Astrocyte (in vitro differentiated cells and primary cell): Measurements from ENCODE around the gene ANKRD44. TPM values are rescaled to one million over a fixed set of nuclear protein-coding genes. Genes with fewer than 3 reads are reported as not detected.

Experiments
- DNase-seq: peaks from one replicate; pipeline ENCODE4 v3.0.0-alpha.2; 2010; ENCODE audit warnings: low read depth
- FAIRE-seq: peaks from 2 replicates; lab custom pipeline; 2011; peaks lifted over from hg19 to GRCh38; lab: Jason Lieb, UNC
- H2AFZ ChIP-seq: 2 replicates; pipeline ENCODE4 v1.6.0; 2012; ENCODE audit warnings: low read depth, low read length, inconsistent platforms
- H3K27ac ChIP-seq: 2 replicates; pipeline ENCODE4 v1.5.1; 2011; ENCODE audit warnings: low read depth, low read length, inconsistent platforms
- H3K27me3 ChIP-seq: 2 replicates; pipeline ENCODE4 v1.6.0; 2011; ENCODE audit warnings: low read length, inconsistent platforms; ENCODE audit not compliant: insufficient read depth
- H3K36me3 ChIP-seq: 2 replicates; pipeline ENCODE4 v1.5.1; 2011; ENCODE audit warnings: low read length, inconsistent platforms; ENCODE audit not compliant: insufficient read depth
- H3K4me1 ChIP-seq: 2 replicates; pipeline ENCODE4 v1.5.1; 2011; ENCODE audit warnings: low read length, inconsistent platforms; ENCODE audit not compliant: insufficient read depth
- H3K4me2 ChIP-seq: 2 replicates; pipeline ENCODE4 v1.6.0; 2012; ENCODE audit warnings: low read length, inconsistent platforms
- H3K4me3 ChIP-seq: 2 replicates; pipeline ENCODE4 v1.5.1; 2011; ENCODE audit warnings: low read depth, mild to moderate bottlenecking, low read length, inconsistent platforms; ENCODE audit not compliant: insufficient read depth
- H3K79me2 ChIP-seq: 2 replicates; pipeline ENCODE4 v1.6.0; 2012; ENCODE audit warnings: mild to moderate bottlenecking, low read length, inconsistent platforms; ENCODE audit not compliant: insufficient read depth
- H3K9ac ChIP-seq: 2 replicates; pipeline ENCODE4 v1.6.0; 2012; ENCODE audit warnings: mild to moderate bottlenecking, low read length, inconsistent platforms
- H3K9me3 ChIP-seq: 2 replicates; pipeline ENCODE4 v1.5.1; 2012; ENCODE audit warnings: low read depth, mild to moderate bottlenecking, low read length, inconsistent platforms; ENCODE audit not compliant: insufficient read depth
- H4K20me1 ChIP-seq: 2 replicates; pipeline ENCODE4 v1.6.0; 2012; ENCODE audit warnings: low read length, inconsistent platforms; ENCODE audit not compliant: insufficient read depth
- H3K27ac Mint-ChIP-seq: one replicate; pipeline ENCODE4 v1.8.0; 2021; ENCODE audit warnings: mild to moderate bottlenecking, mixed read lengths; ENCODE audit not compliant: unreplicated experiment
- H3K27me3 Mint-ChIP-seq: one replicate; pipeline ENCODE4 v1.8.0; 2021; ENCODE audit warnings: low read depth, mixed read lengths; ENCODE audit not compliant: unreplicated experiment
- H3K36me3 Mint-ChIP-seq: one replicate; pipeline ENCODE4 v1.8.0; 2021; ENCODE audit warnings: low read depth, mixed read lengths; ENCODE audit not compliant: unreplicated experiment
- H3K4me1 Mint-ChIP-seq: one replicate; pipeline ENCODE4 v1.8.0; 2021; ENCODE audit warnings: low read depth, mixed read lengths; ENCODE audit not compliant: unreplicated experiment
- H3K4me3 Mint-ChIP-seq: one replicate; pipeline ENCODE4 v1.8.0; 2021; ENCODE audit warnings: mild to moderate bottlenecking, moderate library complexity, mixed read lengths; ENCODE audit not compliant: unreplicated experiment
- H3K9me3 Mint-ChIP-seq: one replicate; pipeline ENCODE4 v1.8.0; 2021; ENCODE audit warnings: mild to moderate bottlenecking, mixed read lengths; ENCODE audit not compliant: unreplicated experiment
- EZH2 ChIP-seq: IDR thresholded peaks from 2 replicates; pipeline ENCODE4 v1.6.1; 2012; ENCODE audit warnings: mild to moderate bottlenecking, low read length, inconsistent platforms; ENCODE audit not compliant: insufficient read depth
- total RNA-seq: library from RNA; stranded (reverse); gene quantifications from 2 replicates; pipeline ENCODE4 v1.2.1, GENCODE V29; 2021
- TF ChIP-seq, protein P1 (sequence below): IDR thresholded peaks from 2 replicates; pipeline ENCODE4 v1.5.1; 2011; ENCODE audit warnings: low read depth, mild to moderate bottlenecking, inconsistent platforms, low read length, moderate library complexity; ENCODE audit not compliant: insufficient read depth

ANKRD44 gene
- total RNA-seq, 1 donor from 2014 or later, result 7.2 TPM

DNA sequence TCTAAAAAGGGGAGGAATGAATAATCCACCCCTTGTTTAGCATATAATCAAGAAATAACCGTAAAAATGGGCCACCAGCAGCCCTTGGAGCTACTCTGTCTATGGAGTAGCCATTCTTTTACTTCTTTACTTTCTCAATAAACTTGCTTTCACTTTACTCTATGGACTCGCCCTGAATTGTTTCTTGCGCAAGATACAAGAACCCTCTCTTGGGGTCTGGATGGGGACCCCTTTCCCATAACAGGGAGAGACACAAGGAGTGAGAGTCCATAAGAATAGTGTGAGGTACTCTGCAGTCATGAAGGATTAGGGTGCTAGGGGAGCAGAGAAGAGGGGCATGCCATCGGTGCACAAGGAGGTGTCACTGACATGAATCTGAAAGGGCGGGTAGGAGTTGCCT lies 224.9 kb downstream of the ANKRD44 start:
- FAIRE-seq, result no peak
- no peak overlapping the region for H3K27ac ChIP-seq
- H3K79me2 ChIP-seq, result no peaks in the 10 kb centered on the region
- H3K9me3 ChIP-seq, result no peaks in the 10 kb centered on the region
- no peak overlapping the region for H3K27ac Mint-ChIP-seq
- no peaks in the 10 kb centered on the region for H3K27me3 Mint-ChIP-seq
- H3K4me2 ChIP-seq, result no peak overlapping the region
- no peaks in the 10 kb centered on the region for H3K36me3 Mint-ChIP-seq
- H3K9ac ChIP-seq, result no peak overlapping the region
- no peaks in the 10 kb centered on the region for H4K20me1 ChIP-seq
- TF ChIP-seq, protein P1, sequence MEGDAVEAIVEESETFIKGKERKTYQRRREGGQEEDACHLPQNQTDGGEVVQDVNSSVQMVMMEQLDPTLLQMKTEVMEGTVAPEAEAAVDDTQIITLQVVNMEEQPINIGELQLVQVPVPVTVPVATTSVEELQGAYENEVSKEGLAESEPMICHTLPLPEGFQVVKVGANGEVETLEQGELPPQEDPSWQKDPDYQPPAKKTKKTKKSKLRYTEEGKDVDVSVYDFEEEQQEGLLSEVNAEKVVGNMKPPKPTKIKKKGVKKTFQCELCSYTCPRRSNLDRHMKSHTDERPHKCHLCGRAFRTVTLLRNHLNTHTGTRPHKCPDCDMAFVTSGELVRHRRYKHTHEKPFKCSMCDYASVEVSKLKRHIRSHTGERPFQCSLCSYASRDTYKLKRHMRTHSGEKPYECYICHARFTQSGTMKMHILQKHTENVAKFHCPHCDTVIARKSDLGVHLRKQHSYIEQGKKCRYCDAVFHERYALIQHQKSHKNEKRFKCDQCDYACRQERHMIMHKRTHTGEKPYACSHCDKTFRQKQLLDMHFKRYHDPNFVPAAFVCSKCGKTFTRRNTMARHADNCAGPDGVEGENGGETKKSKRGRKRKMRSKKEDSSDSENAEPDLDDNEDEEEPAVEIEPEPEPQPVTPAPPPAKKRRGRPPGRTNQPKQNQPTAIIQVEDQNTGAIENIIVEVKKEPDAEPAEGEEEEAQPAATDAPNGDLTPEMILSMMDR, result no peak
- TF ChIP-seq EZH2, result no peak
- peaks cover 10% of the 10 kb centered on the region for H3K4me1 Mint-ChIP-seq
- H3K9me3 Mint-ChIP-seq, result no peaks in the 10 kb centered on the region
- no peaks in the 10 kb centered on the region for H3K36me3 ChIP-seq
- no peak for DNase-seq
- H3K4me1 ChIP-seq, result peaks cover 5% of the 10 kb centered on the region
- no peak overlapping the region for H3K4me3 ChIP-seq
- H3K27me3 ChIP-seq, result no peaks in the 10 kb centered on the region
- H2AFZ ChIP-seq, result no peak overlapping the region
- no peak overlapping the region for H3K4me3 Mint-ChIP-seq

DNA sequence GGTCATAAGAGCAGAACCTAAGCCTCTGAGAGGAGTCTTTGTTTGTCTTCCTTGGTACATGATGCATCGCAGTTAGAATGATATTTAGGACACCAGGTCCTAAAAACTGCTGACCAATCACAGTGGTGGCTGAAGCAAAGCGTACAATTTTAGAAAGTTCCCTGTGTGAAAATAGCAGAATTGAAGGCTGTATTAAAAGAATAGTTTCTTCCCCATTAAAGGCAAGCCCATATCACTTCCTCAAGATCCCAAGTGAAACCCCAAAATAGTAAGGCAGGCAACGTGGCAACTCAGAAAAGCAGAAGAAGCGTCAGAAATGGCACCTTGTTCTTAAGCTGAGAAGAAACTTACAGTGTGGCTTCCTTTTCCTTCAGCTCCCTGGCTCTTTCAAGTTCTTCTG lies 229.3 kb downstream of the ANKRD44 start:
- Mint-ChIP-seq H3K4me1 (peaks cover 2% of the 10 kb centered on the region), H3K27me3 (no peaks in the 10 kb centered on the region), H3K27ac (no peak overlapping the region), H3K9me3 (peaks cover 2% of the 10 kb centered on the region), H3K36me3 (no peaks in the 10 kb centered on the region), H3K4me3 (no peak overlapping the region)
- no peak overlapping the region for H3K27ac ChIP-seq
- no peak overlapping the region for H3K4me3 ChIP-seq
- no peaks in the 10 kb centered on the region for H3K27me3 ChIP-seq
- DNase-seq, result no peak
- H3K4me2 ChIP-seq, result no peak overlapping the region
- TF ChIP-seq, protein P1, result no peak
- no peak for TF ChIP-seq EZH2
- no peak overlapping the region for H2AFZ ChIP-seq
- no peak for FAIRE-seq
- H3K9ac ChIP-seq, result no peak overlapping the region
- no peaks in the 10 kb centered on the region for H4K20me1 ChIP-seq
- H3K4me1 ChIP-seq, result peaks cover 17% of the 10 kb centered on the region
- H3K9me3 ChIP-seq, result no peaks in the 10 kb centered on the region
- H3K79me2 ChIP-seq, result no peaks in the 10 kb centered on the region
- no peaks in the 10 kb centered on the region for H3K36me3 ChIP-seq

DNA sequence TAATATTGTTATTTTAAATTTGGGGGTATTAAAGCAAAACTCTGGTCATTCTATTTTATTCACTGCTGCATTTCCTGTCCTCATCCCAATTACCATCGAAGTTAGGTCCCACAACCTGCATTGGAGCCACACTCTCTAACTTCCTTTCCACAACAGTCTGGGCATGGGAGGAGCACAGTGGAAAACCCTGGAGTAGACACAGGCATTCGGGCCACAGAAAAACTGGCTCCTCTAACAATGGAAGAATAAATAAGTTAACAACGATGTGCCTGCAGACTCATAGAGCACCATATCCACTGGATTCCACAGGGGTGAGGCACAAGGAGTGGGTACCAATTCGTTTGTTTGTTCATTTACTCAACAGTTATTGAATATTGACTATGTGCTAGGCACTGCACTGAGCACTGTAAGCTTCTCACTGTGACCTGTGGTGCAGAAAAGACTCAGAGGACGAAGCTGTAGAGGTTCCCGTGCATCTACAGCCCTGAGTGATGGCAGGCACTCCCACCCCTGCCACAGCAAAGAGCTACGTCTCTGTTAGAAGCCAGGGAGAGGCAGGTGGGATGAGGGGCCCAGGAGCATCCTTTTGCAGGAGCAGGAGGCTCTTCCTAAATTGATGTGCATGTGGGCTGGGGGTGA lies 229.9 kb downstream of the ANKRD44 start:
- Histone ChIP-seq H4K20me1 (no peaks in the 10 kb centered on the region), H3K27me3 (no peaks in the 10 kb centered on the region), H3K9me3 (no peaks in the 10 kb centered on the region), H3K4me1 (peaks cover 17% of the 10 kb centered on the region), H3K4me3 (no peak overlapping the region), H2AFZ (no peak overlapping the region), H3K79me2 (no peaks in the 10 kb centered on the region), H3K4me2 (no peak overlapping the region), H3K36me3 (no peaks in the 10 kb centered on the region), H3K9ac (no peak overlapping the region), H3K27ac (no peak overlapping the region)
- Mint-ChIP-seq H3K4me1 (peaks cover 2% of the 10 kb centered on the region), H3K27ac (no peak overlapping the region), H3K9me3 (peaks cover 2% of the 10 kb centered on the region), H3K4me3 (no peak overlapping the region), H3K36me3 (no peaks in the 10 kb centered on the region), H3K27me3 (no peaks in the 10 kb centered on the region)
- FAIRE-seq (no peak), DNase-seq (no peak)
- TF ChIP-seq EZH2, result no peak
- TF ChIP-seq, protein P1, result no peak
